GM12878 (cell line): Measurements from ENCODE around the gene SLC25A39. TPM values are rescaled to one million over a fixed set of nuclear protein-coding genes. Genes with fewer than 3 reads are reported as not detected.

ENCODE experiments used
- BCL11A ChIP-seq: IDR thresholded peaks from 2 replicates; pipeline ENCODE4 v1.6.1; 2011; ENCODE audit warnings: low read depth, low read length
- CBX5 ChIP-seq: sonication (generic); IDR thresholded peaks from 2 replicates; pipeline ENCODE4 v1.6.1; 2016; ENCODE audit warnings: low read depth, moderate library complexity, mild to moderate bottlenecking, inconsistent platforms
- CREB1 ChIP-seq: IDR thresholded peaks from 2 replicates; pipeline ENCODE4 v1.6.1; 2012; ENCODE audit warnings: low read depth, mild to moderate bottlenecking, inconsistent platforms
- CREM ChIP-seq: IDR thresholded peaks from 2 replicates; pipeline ENCODE4 v1.6.1; 2014; ENCODE audit warnings: antibody characterized with exemption, low read depth
- EED ChIP-seq: sonication (generic); IDR thresholded peaks from 2 replicates; pipeline ENCODE4 v1.6.1; 2016; ENCODE audit warnings: antibody characterized with exemption, low read depth
- GATAD2B ChIP-seq: fragments of 450-650 bp; conservative IDR thresholded peaks from 2 replicates; pipeline ENCODE4 v1.6.1; 2017; ENCODE audit warnings: low read depth, mild to moderate bottlenecking, moderate library complexity
- MEF2A ChIP-seq: IDR thresholded peaks from 2 replicates; pipeline ENCODE4 v1.6.1; 2011; ENCODE audit warnings: low read depth, mild to moderate bottlenecking, low read length, moderate library complexity; ENCODE audit not compliant: insufficient read depth
- NBN ChIP-seq: fragments of 450-650 bp; IDR thresholded peaks from 2 replicates; pipeline ENCODE4 v1.6.1; 2016
- NR2C2 ChIP-seq: IDR thresholded peaks from 2 replicates; pipeline ENCODE4 v1.6.1; 2011; ENCODE audit warnings: borderline replicate concordance, low read depth; ENCODE audit not compliant: control insufficient read depth, insufficient read length
- POU2F2 ChIP-seq: IDR thresholded peaks from 3 replicates; pipeline ENCODE4 v1.6.1; 2011; ENCODE audit warnings: low read depth, mild to moderate bottlenecking, low read length, borderline replicate concordance
- RCOR1 ChIP-seq: conservative IDR thresholded peaks from 2 replicates; pipeline ENCODE4 v1.6.1; 2012; ENCODE audit warnings: low read depth, low read length, improper control_type of control experiment
- RELA ChIP-seq: fragments of 450-650 bp; IDR thresholded peaks from 2 replicates; pipeline ENCODE4 v1.8.0; 2014; ENCODE audit warnings: borderline replicate concordance; ENCODE audit not compliant: partially characterized antibody
- RELB ChIP-seq: fragments of 450-650 bp; IDR thresholded peaks from 2 replicates; pipeline ENCODE4 v1.6.1; 2017; ENCODE audit warnings: low read depth, mild to moderate bottlenecking, moderate library complexity
- RUNX3 ChIP-seq: IDR thresholded peaks from 2 replicates; pipeline ENCODE4 v1.6.1; 2012; ENCODE audit warnings: low read length, inconsistent platforms
- SREBF2 ChIP-seq: IDR thresholded peaks from 2 replicates; pipeline ENCODE4 v1.6.1; 2012; ENCODE audit warnings: mild to moderate bottlenecking, low read length
- TCF3 ChIP-seq: IDR thresholded peaks from 2 replicates; pipeline ENCODE4 v1.6.1; 2012; ENCODE audit warnings: low read depth, mild to moderate bottlenecking, low read length, borderline replicate concordance; ENCODE audit not compliant: insufficient read depth
- polyA plus RNA-seq, 11 experiments: library from polyadenylated mRNA; depleted of rRNA in 4 of 11; unstranded in 6 of 11; stranded (reverse) in 5 of 11; fragments of >200 nt; fragmentation: Nextera tagmentation in 4 of 11; fragmentation: Illumina TruSeq in 1 of 11; extraction: Ambion mirVana in 4 of 11; extraction: Trizol in 1 of 11; gene quantifications; 1 replicate in 1 of 11; 2 replicates in 10 of 11; pipeline versions ENCODE4 v1.2.1 to v1.2.3, GENCODE V29; 2011 to 2016; ENCODE audit warnings: inconsistent platforms in 2 of 11, missing spikeins in 2 of 11, low read depth in 1 of 11
- total RNA-seq, 4 experiments: library from RNA; depleted of rRNA in 3 of 4; stranded (reverse); fragments of >200 nt in 3 of 4; fragmentation: Illumina TruSeq in 1 of 4; extraction: Trizol in 1 of 4; gene quantifications; 2 replicates each; pipeline versions ENCODE4 v1.2.1 to v1.2.3, GENCODE V29; 2013 to 2021
- TF ChIP-seq, protein P1 (sequence below): fragments of 450-650 bp; IDR thresholded peaks from 2 replicates; pipeline ENCODE4 v1.6.1; 2017; ENCODE audit warnings: mild to moderate bottlenecking, moderate library complexity
- TF ChIP-seq, protein P2 (sequence below): fragments of 450-650 bp; IDR thresholded peaks from 2 replicates; pipeline ENCODE4 v1.6.1; 2016; ENCODE audit warnings: mild to moderate bottlenecking, moderate library complexity, borderline replicate concordance

Gene SLC25A39
- total and polyA plus RNA-seq, 10 of the 15 experiments (the other 5 are each of a cell fraction or from before 2014, with no cell fraction given): 3.5 to 270 (median 150) TPM

DNA sequence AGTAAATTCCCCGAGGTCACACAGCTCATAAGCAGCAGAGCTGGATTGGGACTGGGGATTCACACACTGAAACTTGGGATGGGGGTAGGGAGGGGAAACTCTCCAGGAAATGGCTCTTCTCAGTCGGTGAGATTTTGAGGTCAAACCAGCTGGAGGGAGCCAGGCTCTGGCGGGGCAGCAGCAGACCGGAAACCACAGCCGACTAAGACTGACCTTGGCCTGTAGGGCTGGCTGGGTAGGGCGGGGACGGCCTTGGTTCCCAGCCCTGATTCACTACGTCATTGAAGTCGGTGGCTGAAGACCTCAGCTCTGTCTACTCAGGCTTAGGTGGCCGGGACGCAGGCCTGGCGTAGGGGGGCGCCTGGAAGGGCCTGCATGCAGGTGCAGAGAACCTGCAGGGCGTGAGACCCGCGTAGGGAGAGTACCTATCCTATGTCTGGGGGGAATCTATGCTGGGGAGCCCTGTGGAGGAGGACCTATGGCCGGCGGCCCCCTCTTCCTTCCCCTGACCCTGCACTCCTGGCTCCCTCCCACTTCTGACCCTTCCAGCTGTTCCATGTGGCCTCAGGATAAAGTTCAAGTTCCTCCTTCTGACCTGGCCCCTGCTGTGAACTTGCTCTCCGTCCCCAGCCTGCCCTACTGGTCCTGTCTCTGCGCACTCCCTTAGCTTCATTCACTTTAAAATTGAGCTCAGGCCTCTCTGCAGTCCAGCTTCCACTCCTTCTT is 44.8 kb downstream of the SLC25A39 start (continued):
- TF ChIP-seq, protein P1, sequence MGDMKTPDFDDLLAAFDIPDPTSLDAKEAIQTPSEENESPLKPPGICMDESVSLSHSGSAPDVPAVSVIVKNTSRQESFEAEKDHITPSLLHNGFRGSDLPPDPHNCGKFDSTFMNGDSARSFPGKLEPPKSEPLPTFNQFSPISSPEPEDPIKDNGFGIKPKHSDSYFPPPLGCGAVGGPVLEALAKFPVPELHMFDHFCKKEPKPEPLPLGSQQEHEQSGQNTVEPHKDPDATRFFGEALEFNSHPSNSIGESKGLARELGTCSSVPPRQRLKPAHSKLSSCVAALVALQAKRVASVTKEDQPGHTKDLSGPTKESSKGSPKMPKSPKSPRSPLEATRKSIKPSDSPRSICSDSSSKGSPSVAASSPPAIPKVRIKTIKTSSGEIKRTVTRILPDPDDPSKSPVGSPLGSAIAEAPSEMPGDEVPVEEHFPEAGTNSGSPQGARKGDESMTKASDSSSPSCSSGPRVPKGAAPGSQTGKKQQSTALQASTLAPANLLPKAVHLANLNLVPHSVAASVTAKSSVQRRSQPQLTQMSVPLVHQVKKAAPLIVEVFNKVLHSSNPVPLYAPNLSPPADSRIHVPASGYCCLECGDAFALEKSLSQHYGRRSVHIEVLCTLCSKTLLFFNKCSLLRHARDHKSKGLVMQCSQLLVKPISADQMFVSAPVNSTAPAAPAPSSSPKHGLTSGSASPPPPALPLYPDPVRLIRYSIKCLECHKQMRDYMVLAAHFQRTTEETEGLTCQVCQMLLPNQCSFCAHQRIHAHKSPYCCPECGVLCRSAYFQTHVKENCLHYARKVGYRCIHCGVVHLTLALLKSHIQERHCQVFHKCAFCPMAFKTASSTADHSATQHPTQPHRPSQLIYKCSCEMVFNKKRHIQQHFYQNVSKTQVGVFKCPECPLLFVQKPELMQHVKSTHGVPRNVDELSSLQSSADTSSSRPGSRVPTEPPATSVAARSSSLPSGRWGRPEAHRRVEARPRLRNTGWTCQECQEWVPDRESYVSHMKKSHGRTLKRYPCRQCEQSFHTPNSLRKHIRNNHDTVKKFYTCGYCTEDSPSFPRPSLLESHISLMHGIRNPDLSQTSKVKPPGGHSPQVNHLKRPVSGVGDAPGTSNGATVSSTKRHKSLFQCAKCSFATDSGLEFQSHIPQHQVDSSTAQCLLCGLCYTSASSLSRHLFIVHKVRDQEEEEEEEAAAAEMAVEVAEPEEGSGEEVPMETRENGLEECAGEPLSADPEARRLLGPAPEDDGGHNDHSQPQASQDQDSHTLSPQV: no peak
- no peak for TF ChIP-seq RELA
- TF ChIP-seq GATAD2B: peak; percentile 55; the same call in 1 of the 2 replicates
- TF ChIP-seq MEF2A: 0 out of 2 replicates have a peak, but pooled peaks have one; percentile 16
- TF ChIP-seq CBX5: no peak
- peak; percentile 51; the same call in 1 of the 2 replicates for TF ChIP-seq BCL11A
- TF ChIP-seq, protein P2, sequence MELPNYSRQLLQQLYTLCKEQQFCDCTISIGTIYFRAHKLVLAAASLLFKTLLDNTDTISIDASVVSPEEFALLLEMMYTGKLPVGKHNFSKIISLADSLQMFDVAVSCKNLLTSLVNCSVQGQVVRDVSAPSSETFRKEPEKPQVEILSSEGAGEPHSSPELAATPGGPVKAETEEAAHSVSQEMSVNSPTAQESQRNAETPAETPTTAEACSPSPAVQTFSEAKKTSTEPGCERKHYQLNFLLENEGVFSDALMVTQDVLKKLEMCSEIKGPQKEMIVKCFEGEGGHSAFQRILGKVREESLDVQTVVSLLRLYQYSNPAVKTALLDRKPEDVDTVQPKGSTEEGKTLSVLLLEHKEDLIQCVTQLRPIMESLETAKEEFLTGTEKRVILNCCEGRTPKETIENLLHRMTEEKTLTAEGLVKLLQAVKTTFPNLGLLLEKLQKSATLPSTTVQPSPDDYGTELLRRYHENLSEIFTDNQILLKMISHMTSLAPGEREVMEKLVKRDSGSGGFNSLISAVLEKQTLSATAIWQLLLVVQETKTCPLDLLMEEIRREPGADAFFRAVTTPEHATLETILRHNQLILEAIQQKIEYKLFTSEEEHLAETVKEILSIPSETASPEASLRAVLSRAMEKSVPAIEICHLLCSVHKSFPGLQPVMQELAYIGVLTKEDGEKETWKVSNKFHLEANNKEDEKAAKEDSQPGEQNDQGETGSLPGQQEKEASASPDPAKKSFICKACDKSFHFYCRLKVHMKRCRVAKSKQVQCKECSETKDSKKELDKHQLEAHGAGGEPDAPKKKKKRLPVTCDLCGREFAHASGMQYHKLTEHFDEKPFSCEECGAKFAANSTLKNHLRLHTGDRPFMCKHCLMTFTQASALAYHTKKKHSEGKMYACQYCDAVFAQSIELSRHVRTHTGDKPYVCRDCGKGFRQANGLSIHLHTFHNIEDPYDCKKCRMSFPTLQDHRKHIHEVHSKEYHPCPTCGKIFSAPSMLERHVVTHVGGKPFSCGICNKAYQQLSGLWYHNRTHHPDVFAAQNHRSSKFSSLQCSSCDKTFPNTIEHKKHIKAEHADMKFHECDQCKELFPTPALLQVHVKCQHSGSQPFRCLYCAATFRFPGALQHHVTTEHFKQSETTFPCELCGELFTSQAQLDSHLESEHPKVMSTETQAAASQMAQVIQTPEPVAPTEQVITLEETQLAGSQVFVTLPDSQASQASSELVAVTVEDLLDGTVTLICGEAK: no peak
- peak; percentile 58; the same call in 1 of the 2 replicates for TF ChIP-seq RELB
- peak; percentile 59 for TF ChIP-seq CREM
- no peak for TF ChIP-seq RCOR1
- TF ChIP-seq TCF3: peak; percentile 87
- 0 out of 2 replicates have a peak, but pooled peaks have one; percentile 35 for TF ChIP-seq NBN
- peak; percentile 23; the same call in 1 of the 3 replicates for TF ChIP-seq POU2F2
- TF ChIP-seq NR2C2: no peak
- TF ChIP-seq SREBF2: no peak
- TF ChIP-seq EED: peak; percentile 89
- peak; percentile 64; the same call in 1 of the 2 replicates for TF ChIP-seq CREB1
- peak; percentile 96 for TF ChIP-seq RUNX3
